ENCODE results near the gene PRKCH.

The PRKCH gene

GRCh38 chr14:61357123-61357522, 35.7 kb downstream of the PRKCH start:
- no peak overlapping the region for H3K23ac ChIP-seq (ENCODE audit: low read length)
- no peaks in the 10 kb centered on the region for H3K79me1 ChIP-seq (ENCODE audit: low read length)
- no peak overlapping the region for H4K8ac ChIP-seq (ENCODE audit: low read depth, low read length)
- H3K9ac ChIP-seq (ENCODE audit: low read length), result no peak overlapping the region
- H3K56ac ChIP-seq (ENCODE audit: low read length), result no peak overlapping the region
- WGBS (ENCODE audit: extremely low coverage, insufficient coverage, low lambda C conversion rate), result no CpG with 5 or more reads among the region's 4 CpGs
- H2AK5ac ChIP-seq (ENCODE audit: low read length), result no peak overlapping the region
- H3K27me3 ChIP-seq (ENCODE audit: insufficient read depth, low read length, poor library complexity), result no peaks in the 10 kb centered on the region
- H3K27ac ChIP-seq (ENCODE audit: low read depth, low read length), result no peak overlapping the region
- H3K36me3 ChIP-seq (ENCODE audit: control insufficient read depth, insufficient read depth, low read length), result no peaks in the 10 kb centered on the region
- no peak overlapping the region for H2BK5ac ChIP-seq (ENCODE audit: low read length)
- no peak overlapping the region for H2BK120ac ChIP-seq (ENCODE audit: low read depth, low read length)
- H3K4me1 ChIP-seq (ENCODE audit: control insufficient read depth, low read depth, low read length), result peaks cover 9% of the 10 kb centered on the region
- no peak overlapping the region for H4K5ac ChIP-seq (ENCODE audit: low read length)
- H3K79me2 ChIP-seq (ENCODE audit: control insufficient read depth, insufficient read depth, low read length), result no peaks in the 10 kb centered on the region
- no peak overlapping the region for H3K4me2 ChIP-seq (ENCODE audit: low read length)
- no peak overlapping the region for H3K4me3 ChIP-seq (ENCODE audit: low read length)
- H3K18ac ChIP-seq (ENCODE audit: low read length), result no peak overlapping the region
- no peak for DNase-seq
- no peak overlapping the region for H2BK15ac ChIP-seq (replicated peaks; ENCODE audit: low read depth)
- H3K4ac ChIP-seq (ENCODE audit: low read depth, low read length), result no peak overlapping the region

- no peak overlapping the region for H3K9ac ChIP-seq (ENCODE audit: low read length)
- no peak overlapping the region for H3K18ac ChIP-seq (ENCODE audit: low read length)
- H2BK5ac ChIP-seq (ENCODE audit: low read length), result no peak overlapping the region
These were observed 37.3 kb downstream of the PRKCH start for GRCh38 chr14:61358554-61359226.

GRCh38 chr14:61360796-61361525, 39.6 kb downstream of the PRKCH start:
- H4K8ac ChIP-seq (ENCODE audit: low read depth, low read length), result no peak overlapping the region
- H3K4me2 ChIP-seq (ENCODE audit: low read length), result no peak overlapping the region
- no peaks in the 10 kb centered on the region for H3K79me2 ChIP-seq (ENCODE audit: control insufficient read depth, insufficient read depth, low read length)
- H2AK5ac ChIP-seq (ENCODE audit: low read length), result no peak overlapping the region
- DNase-seq, result peak; percentile 30
- no peak overlapping the region for H3K4ac ChIP-seq (ENCODE audit: low read depth, low read length)
- no peak overlapping the region for H4K5ac ChIP-seq (ENCODE audit: low read length)
- WGBS (ENCODE audit: extremely low coverage, insufficient coverage, low lambda C conversion rate), result no CpG with 5 or more reads among the region's 5 CpGs
- H3K23ac ChIP-seq (ENCODE audit: low read length), result no peak overlapping the region
- no peak overlapping the region for H3K27ac ChIP-seq (ENCODE audit: low read depth, low read length)
- no peak overlapping the region for H2BK120ac ChIP-seq (ENCODE audit: low read depth, low read length)
- H3K36me3 ChIP-seq (ENCODE audit: control insufficient read depth, insufficient read depth, low read length), result no peaks in the 10 kb centered on the region
- H3K9ac ChIP-seq (ENCODE audit: low read length), result no peak overlapping the region
- no peak overlapping the region for H3K4me3 ChIP-seq (ENCODE audit: low read length)
- no peak overlapping the region for H2BK5ac ChIP-seq (ENCODE audit: low read length)
- peaks cover 9% of the 10 kb centered on the region for H3K4me1 ChIP-seq (ENCODE audit: control insufficient read depth, low read depth, low read length)
- H2BK15ac ChIP-seq (replicated peaks; ENCODE audit: low read depth), result no peak overlapping the region
- no peak overlapping the region for H3K18ac ChIP-seq (ENCODE audit: low read length)
- no peaks in the 10 kb centered on the region for H3K79me1 ChIP-seq (ENCODE audit: low read length)
- no peak overlapping the region for H3K56ac ChIP-seq (ENCODE audit: low read length)
- no peaks in the 10 kb centered on the region for H3K27me3 ChIP-seq (ENCODE audit: insufficient read depth, low read length, poor library complexity)

More at GRCh38 chr14:61358554-61359226, 37.3 kb downstream of the PRKCH start:
- Histone ChIP-seq H3K4me2 (ENCODE audit: low read length) (no peak overlapping the region), H3K4me3 (ENCODE audit: low read length) (no peak overlapping the region), H3K27me3 (ENCODE audit: insufficient read depth, low read length, poor library complexity) (no peaks in the 10 kb centered on the region), H2BK120ac (ENCODE audit: low read depth, low read length) (no peak overlapping the region), H3K23ac (ENCODE audit: low read length) (no peak overlapping the region), H2AK5ac (ENCODE audit: low read length) (no peak overlapping the region), H3K4ac (ENCODE audit: low read depth, low read length) (no peak overlapping the region), H3K56ac (ENCODE audit: low read length) (no peak overlapping the region), H4K8ac (ENCODE audit: low read depth, low read length) (no peak overlapping the region), H3K79me1 (ENCODE audit: low read length) (no peaks in the 10 kb centered on the region), H3K27ac (ENCODE audit: low read depth, low read length) (no peak overlapping the region), H3K36me3 (ENCODE audit: control insufficient read depth, insufficient read depth, low read length) (no peaks in the 10 kb centered on the region), H2BK15ac (replicated peaks; ENCODE audit: low read depth) (no peak overlapping the region), H3K4me1 (ENCODE audit: control insufficient read depth, low read depth, low read length) (peaks cover 9% of the 10 kb centered on the region), H3K79me2 (ENCODE audit: control insufficient read depth, insufficient read depth, low read length) (no peaks in the 10 kb centered on the region), H4K5ac (ENCODE audit: low read length) (no peak overlapping the region)
- WGBS (ENCODE audit: extremely low coverage, insufficient coverage, low lambda C conversion rate), result no CpG with 5 or more reads among the region's 3 CpGs
- DNase-seq, result peak; percentile 30

DNA sequence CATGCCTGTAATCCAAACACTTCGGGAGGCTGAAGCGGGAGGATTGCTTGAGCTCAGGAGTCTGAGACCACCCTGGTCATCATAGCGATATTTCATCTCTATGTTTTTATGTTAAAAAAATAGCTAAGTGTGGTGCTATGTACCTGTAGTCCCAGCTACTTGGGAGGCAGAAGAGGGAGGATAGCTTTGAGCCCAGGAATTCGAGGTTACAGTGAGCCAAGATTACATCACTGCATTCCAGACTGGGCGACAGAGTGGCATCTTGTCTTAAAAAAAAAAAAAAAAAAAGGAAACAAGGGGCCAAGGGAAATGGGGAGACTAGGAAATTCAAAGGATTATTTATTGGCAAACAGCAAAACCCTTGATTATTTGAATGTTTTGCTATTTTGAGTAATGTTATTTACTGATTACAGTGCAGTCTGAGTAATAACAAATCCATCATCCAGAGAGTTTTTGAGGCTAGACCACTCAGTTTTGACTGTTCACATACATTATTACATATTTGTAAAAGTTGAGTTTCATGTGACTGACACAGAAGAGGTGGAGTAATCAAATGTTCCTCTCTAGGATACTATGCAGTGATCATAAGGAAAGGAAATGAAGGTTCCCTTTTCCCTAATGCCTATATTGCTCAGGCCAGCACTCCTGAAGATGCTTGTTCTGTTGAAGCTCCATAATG, 40.8 kb downstream of the PRKCH start:
- no peaks in the 10 kb centered on the region for H3K79me2 ChIP-seq (ENCODE audit: control insufficient read depth, insufficient read depth, low read length)
- no peak overlapping the region for H3K18ac ChIP-seq (ENCODE audit: low read length)
- H3K56ac ChIP-seq (ENCODE audit: low read length), result no peak overlapping the region
- no peaks in the 10 kb centered on the region for H3K79me1 ChIP-seq (ENCODE audit: low read length)
- peak; percentile 82 for DNase-seq
- no peak overlapping the region for H3K4ac ChIP-seq (ENCODE audit: low read depth, low read length)
- no peak overlapping the region for H2BK5ac ChIP-seq (ENCODE audit: low read length)
- no peak overlapping the region for H2BK120ac ChIP-seq (ENCODE audit: low read depth, low read length)
- H4K8ac ChIP-seq (ENCODE audit: low read depth, low read length), result no peak overlapping the region
- no peak overlapping the region for H3K4me3 ChIP-seq (ENCODE audit: low read length)
- H2AK5ac ChIP-seq (ENCODE audit: low read length), result no peak overlapping the region
- no peak overlapping the region for H3K27ac ChIP-seq (ENCODE audit: low read depth, low read length)
- H3K23ac ChIP-seq (ENCODE audit: low read length), result no peak overlapping the region
- H3K4me2 ChIP-seq (ENCODE audit: low read length), result no peak overlapping the region
- no peaks in the 10 kb centered on the region for H3K36me3 ChIP-seq (ENCODE audit: control insufficient read depth, insufficient read depth, low read length)
- no peaks in the 10 kb centered on the region for H3K27me3 ChIP-seq (ENCODE audit: insufficient read depth, low read length, poor library complexity)
- no CpG with 5 or more reads among the region's 5 CpGs for WGBS (ENCODE audit: extremely low coverage, insufficient coverage, low lambda C conversion rate)
- H4K5ac ChIP-seq (ENCODE audit: low read length), result no peak overlapping the region
- H3K4me1 ChIP-seq (ENCODE audit: control insufficient read depth, low read depth, low read length), result peaks cover 9% of the 10 kb centered on the region
- H2BK15ac ChIP-seq (replicated peaks; ENCODE audit: low read depth), result no peak overlapping the region
- no peak overlapping the region for H3K9ac ChIP-seq (ENCODE audit: low read length)

- Histone ChIP-seq H3K27ac (ENCODE audit: low read depth, low read length) (no peak overlapping the region), H3K27me3 (ENCODE audit: insufficient read depth, low read length, poor library complexity) (no peaks in the 10 kb centered on the region), H3K79me1 (ENCODE audit: low read length) (no peaks in the 10 kb centered on the region), H4K5ac (ENCODE audit: low read length) (no peak overlapping the region), H4K8ac (ENCODE audit: low read depth, low read length) (no peak overlapping the region), H3K4me2 (ENCODE audit: low read length) (no peak overlapping the region), H2AK5ac (ENCODE audit: low read length) (no peak overlapping the region), H3K56ac (ENCODE audit: low read length) (no peak overlapping the region), H3K18ac (ENCODE audit: low read length) (no peak overlapping the region), H3K4me1 (ENCODE audit: control insufficient read depth, low read depth, low read length) (peaks cover 9% of the 10 kb centered on the region), H2BK5ac (ENCODE audit: low read length) (no peak overlapping the region), H2BK15ac (replicated peaks; ENCODE audit: low read depth) (no peak overlapping the region), H3K9ac (ENCODE audit: low read length) (no peak overlapping the region), H3K4ac (ENCODE audit: low read depth, low read length) (no peak overlapping the region), H3K36me3 (ENCODE audit: control insufficient read depth, insufficient read depth, low read length) (no peaks in the 10 kb centered on the region), H3K4me3 (ENCODE audit: low read length) (no peak overlapping the region), H3K79me2 (ENCODE audit: control insufficient read depth, insufficient read depth, low read length) (no peaks in the 10 kb centered on the region), H2BK120ac (ENCODE audit: low read depth, low read length) (no peak overlapping the region), H3K23ac (ENCODE audit: low read length) (no peak overlapping the region)
- DNase-seq, result no peak
- no CpG with 5 or more reads among the region's 2 CpGs for WGBS (ENCODE audit: extremely low coverage, insufficient coverage, low lambda C conversion rate)
These were observed 42.9 kb downstream of the PRKCH start for GRCh38 chr14:61364243-61364642.
